GM12874 (cell line): ENCODE data around the gene TET3.

Experiments
- TF ChIP-seq, protein P1 (sequence below): IDR thresholded peaks from 2 replicates; pipeline ENCODE4 v1.5.1; 2011; ENCODE audit warnings: low read depth, mild to moderate bottlenecking, control low read depth, low read length, moderate library complexity; ENCODE audit not compliant: insufficient read depth

Gene TET3

DNA sequence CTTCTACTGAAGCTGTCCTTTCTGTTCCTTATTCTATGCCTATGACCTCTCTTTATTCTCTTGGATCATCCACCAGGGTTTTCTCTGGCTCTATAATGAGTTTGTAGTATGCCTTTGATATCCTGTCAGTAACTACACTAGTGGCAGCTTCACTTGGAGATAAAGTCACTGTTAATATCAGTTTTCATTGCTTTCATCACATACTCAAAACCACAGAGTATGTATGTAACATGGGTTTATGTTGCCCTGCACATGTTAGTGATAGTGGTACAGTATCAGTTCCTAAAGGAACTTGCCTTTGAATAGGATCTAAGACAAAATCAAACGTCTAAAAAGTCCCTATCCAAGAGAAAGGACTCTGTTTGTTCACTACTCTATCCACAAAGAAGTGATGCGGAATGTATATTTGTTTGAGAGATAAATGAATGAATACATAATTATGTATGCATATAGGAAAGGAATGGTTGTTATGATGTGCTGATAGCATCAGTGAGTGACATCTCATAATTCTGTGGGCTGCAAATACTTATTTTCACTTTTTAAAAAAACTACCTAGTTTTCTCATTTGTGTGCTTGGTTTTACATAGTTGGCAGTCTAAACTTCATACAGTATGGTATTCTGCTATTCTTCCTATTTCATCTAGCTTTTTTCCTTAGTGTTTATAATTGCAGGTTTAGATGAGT is 45.1 kb downstream of the TET3 start:
- TF ChIP-seq, protein P1, sequence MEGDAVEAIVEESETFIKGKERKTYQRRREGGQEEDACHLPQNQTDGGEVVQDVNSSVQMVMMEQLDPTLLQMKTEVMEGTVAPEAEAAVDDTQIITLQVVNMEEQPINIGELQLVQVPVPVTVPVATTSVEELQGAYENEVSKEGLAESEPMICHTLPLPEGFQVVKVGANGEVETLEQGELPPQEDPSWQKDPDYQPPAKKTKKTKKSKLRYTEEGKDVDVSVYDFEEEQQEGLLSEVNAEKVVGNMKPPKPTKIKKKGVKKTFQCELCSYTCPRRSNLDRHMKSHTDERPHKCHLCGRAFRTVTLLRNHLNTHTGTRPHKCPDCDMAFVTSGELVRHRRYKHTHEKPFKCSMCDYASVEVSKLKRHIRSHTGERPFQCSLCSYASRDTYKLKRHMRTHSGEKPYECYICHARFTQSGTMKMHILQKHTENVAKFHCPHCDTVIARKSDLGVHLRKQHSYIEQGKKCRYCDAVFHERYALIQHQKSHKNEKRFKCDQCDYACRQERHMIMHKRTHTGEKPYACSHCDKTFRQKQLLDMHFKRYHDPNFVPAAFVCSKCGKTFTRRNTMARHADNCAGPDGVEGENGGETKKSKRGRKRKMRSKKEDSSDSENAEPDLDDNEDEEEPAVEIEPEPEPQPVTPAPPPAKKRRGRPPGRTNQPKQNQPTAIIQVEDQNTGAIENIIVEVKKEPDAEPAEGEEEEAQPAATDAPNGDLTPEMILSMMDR, result no peak

DNA sequence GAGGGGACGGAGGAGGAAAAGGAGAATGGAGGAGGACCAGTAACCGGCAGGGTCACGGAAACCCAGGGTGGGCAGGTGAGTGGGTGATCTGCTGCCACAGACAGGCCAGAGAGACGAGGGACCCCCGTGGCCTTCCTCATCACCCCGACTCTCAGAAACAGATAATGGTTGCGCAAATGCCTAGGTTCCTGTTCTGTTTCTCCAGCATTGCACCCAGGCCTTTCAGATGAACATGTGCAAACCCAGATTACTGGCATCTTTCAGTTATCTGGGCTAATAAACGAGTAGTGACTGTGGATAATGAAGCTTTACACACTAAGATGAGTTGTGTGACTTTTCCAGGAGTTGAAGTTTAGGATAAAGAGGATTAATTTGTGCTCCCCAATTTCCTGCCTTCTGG is 46.5 kb downstream of the TET3 start:
- TF ChIP-seq, protein P1, result no peak

DNA sequence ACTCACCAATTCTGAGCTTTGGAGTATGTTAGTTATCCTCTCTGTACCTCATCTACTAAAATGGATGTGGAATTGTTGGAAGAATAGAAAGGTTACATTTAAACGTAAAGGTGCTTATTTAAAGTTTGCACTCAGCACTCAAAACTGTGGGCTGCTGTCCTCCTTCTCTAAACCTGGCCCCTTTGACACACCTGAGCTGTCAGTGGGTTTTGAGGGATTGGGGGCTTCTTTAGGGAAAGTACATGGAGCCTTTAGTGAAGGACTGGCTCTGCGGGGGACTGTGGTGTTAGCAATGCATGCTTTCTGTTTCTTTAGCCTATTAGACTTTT is 47.2 kb downstream of the TET3 start:
- TF ChIP-seq, protein P1, result no peak

DNA sequence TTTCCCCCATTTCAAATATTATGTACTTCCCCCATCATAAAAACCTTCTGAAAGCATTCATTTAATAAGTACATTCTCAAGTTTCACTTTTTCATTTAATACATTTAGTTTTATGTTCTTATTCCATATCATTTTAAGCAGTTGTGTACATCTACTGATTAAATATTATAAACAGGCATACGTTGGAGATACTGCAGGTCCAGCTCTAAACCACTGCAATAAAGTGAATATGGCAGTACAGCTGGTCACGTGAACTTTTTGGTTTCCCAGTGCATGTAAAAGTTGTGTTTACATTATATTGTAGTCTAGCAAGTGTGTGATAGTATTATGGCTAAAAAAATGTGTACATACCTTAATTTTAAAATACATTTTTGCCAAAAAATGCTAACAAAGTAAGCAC is 48.7 kb downstream of the TET3 start:
- TF ChIP-seq, protein P1, result no peak
